Activated CD4-positive, alpha-beta T cell treated with anti-CD3 and anti-CD28 coated beads, Interleukin-2, amount 50 U/mL, for 1 hour (primary cell): ENCODE results near the gene PTPRN2.
"Not testable (repeated sequence)": the region's sequence is repeated elsewhere in the genome, so short reads cannot be mapped to it uniquely, and the experiment has no call there.

ENCODE experiments used
- DNase-seq: peaks from one replicate; pipeline ENCODE4 v3.0.0-alpha.2; 2020

The PTPRN2 gene

GRCh38 chr7:157727964-157728615 is 859.5 kb downstream of the PTPRN2 start:
- no peak for DNase-seq

- no peak for DNase-seq
Measured at GRCh38 chr7:157726764-157727163, 860.9 kb downstream of the PTPRN2 start.

GRCh38 chr7:157725312-157725711 is 862.3 kb downstream of the PTPRN2 start:
- not testable (repeated sequence) for DNase-seq

GRCh38 chr7:157723205-157723604 is 864.4 kb downstream of the PTPRN2 start:
- no peak for DNase-seq

GRCh38 chr7:157722137-157723060 is 865.2 kb downstream of the PTPRN2 start:
- no peak for DNase-seq

GRCh38 chr7:157721468-157722136 is 866.0 kb downstream of the PTPRN2 start:
- DNase-seq: no peak

- DNase-seq: no peak
Measured at GRCh38 chr7:157719705-157720655, 867.6 kb downstream of the PTPRN2 start.

GRCh38 chr7:157719008-157719682 is 868.5 kb downstream of the PTPRN2 start:
- no peak for DNase-seq

GRCh38 chr7:157718303-157719007 is 869.2 kb downstream of the PTPRN2 start:
- no peak for DNase-seq

- DNase-seq: no peak
Measured at GRCh38 chr7:157717211-157718174, 870.1 kb downstream of the PTPRN2 start.

- no peak for DNase-seq
Measured at GRCh38 chr7:157715938-157716280, 871.7 kb downstream of the PTPRN2 start.

- no peak for DNase-seq
Measured at GRCh38 chr7:157715071-157715937, 872.3 kb downstream of the PTPRN2 start.

- DNase-seq: no peak
Measured at GRCh38 chr7:157714166-157715070, 873.2 kb downstream of the PTPRN2 start.

- no peak for DNase-seq
Measured at GRCh38 chr7:157713591-157713990, 874.0 kb downstream of the PTPRN2 start.

- no peak for DNase-seq
Measured at GRCh38 chr7:157712666-157713235, 874.9 kb downstream of the PTPRN2 start.

- no peak for DNase-seq
Measured at GRCh38 chr7:157711353-157711888, 876.2 kb downstream of the PTPRN2 start.

- DNase-seq: no peak
Measured at GRCh38 chr7:157710396-157710795, 877.2 kb downstream of the PTPRN2 start.
